Dermis microvascular lymphatic vessel endothelial cell (primary cell): ENCODE results near the gene ZNF787. TPM values are rescaled to one million over a fixed set of nuclear protein-coding genes. Genes with fewer than 3 reads are reported as not detected.
"Not testable (repeated sequence)": the region's sequence is repeated elsewhere in the genome, so short reads cannot be mapped to it uniquely, and the experiment has no call there.

Experiments used
- DNase-seq, 2 donors: peaks; one replicate each; pipeline versions ENCODE4 v3.0.0 to v3.0.0-alpha.2; 2010; ENCODE audit warnings: low read depth in 2 of 2
- total RNA-seq: library from RNA; depleted of rRNA; stranded (reverse); fragments of >200 nt; gene quantifications from 2 replicates; pipeline ENCODE4 v1.2.1, GENCODE V29; 2014

The ZNF787 gene
- 25.7 and 33.4 TPM in 2 replicates for total RNA-seq

GRCh38 chr19:56121180-56122167 lies at the start of gene ZNF787:
Gene ZNF787 (minus strand): TSS chr19:56121295. CDS start chr19:56103217, 18,078 bp downstream.
- DNase-seq, result peak; percentile 92 to 94

GRCh38 chr19:56170261-56170660 lies 49.2 kb upstream of the ZNF787 start:
- peak; percentile 46 to 53 for DNase-seq

GRCh38 chr19:56167064-56167578 lies 46.0 kb upstream of the ZNF787 start:
- peak in 1 of 2 donors; percentile 19 for DNase-seq

- no peak for DNase-seq
These were observed 42.0 kb upstream of the ZNF787 start for GRCh38 chr19:56163097-56163496.

GRCh38 chr19:56162258-56162657 lies 41.2 kb upstream of the ZNF787 start:
- peak in 1 of 2 donors; percentile 77 for DNase-seq

GRCh38 chr19:56161534-56161933 lies 40.4 kb upstream of the ZNF787 start:
- no peak for DNase-seq

GRCh38 chr19:56159622-56160271 lies 38.7 kb upstream of the ZNF787 start:
- no peak for DNase-seq

GRCh38 chr19:56159009-56159559 lies 38.0 kb upstream of the ZNF787 start:
- no peak for DNase-seq

- no peak for DNase-seq
These were observed 37.2 kb upstream of the ZNF787 start for GRCh38 chr19:56158170-56158757.

GRCh38 chr19:56156768-56157167 lies 35.7 kb upstream of the ZNF787 start:
- no peak for DNase-seq

- DNase-seq, result no peak
These were observed 34.1 kb upstream of the ZNF787 start for GRCh38 chr19:56155124-56155687.

- DNase-seq, result peak in 1 of 2 donors; percentile 32
These were observed 32.4 kb upstream of the ZNF787 start for GRCh38 chr19:56153507-56153906.

- DNase-seq, result no peak
These were observed 31.5 kb upstream of the ZNF787 start for GRCh38 chr19:56152644-56153043.

GRCh38 chr19:56150358-56150757 lies 29.3 kb upstream of the ZNF787 start:
- no peak for DNase-seq

GRCh38 chr19:56149656-56150038 lies 28.6 kb upstream of the ZNF787 start:
- DNase-seq, result no peak

- not testable (repeated sequence) for DNase-seq
These were observed 28.0 kb upstream of the ZNF787 start for GRCh38 chr19:56148955-56149655.

GRCh38 chr19:56148096-56148495 lies 27.0 kb upstream of the ZNF787 start:
- no peak for DNase-seq

- no peak for DNase-seq
These were observed 26.2 kb upstream of the ZNF787 start for GRCh38 chr19:56147307-56147706.

- no peak for DNase-seq
These were observed 25.8 kb upstream of the ZNF787 start for GRCh38 chr19:56146904-56147303.

- DNase-seq, result no peak
These were observed 24.6 kb upstream of the ZNF787 start for GRCh38 chr19:56145698-56146097.

GRCh38 chr19:56144831-56145230 lies 23.7 kb upstream of the ZNF787 start:
- DNase-seq, result no peak
